HAP-1 (cell line): ENCODE results near the gene IMPACT.
A peak's percentile ranks its signal among the peaks of the same experiment; 100 is the strongest.

Experiments used
- DNase-seq, 2 experiments: peaks; one replicate each; pipeline ENCODE4 v3.0.0-alpha.2; 2016 to 2020; ENCODE audit warnings: low spot score in 2 of 2
- H3K27me3 ChIP-seq: fragments of 250-450 bp; sonication (Bioruptor Pico); 2 replicates; pipeline ENCODE4 v1.5.1; 2020; ENCODE audit warnings: low read depth, mild to moderate bottlenecking, moderate library complexity
- H3K36me3 ChIP-seq: fragments of 250-450 bp; sonication (Bioruptor Pico); replicated peaks from 2 replicates; pipeline ENCODE4 v1.5.1; 2020; ENCODE audit warnings: mild to moderate bottlenecking
- H3K4me1 ChIP-seq: fragments of 250-450 bp; sonication (Bioruptor Pico); 2 replicates; pipeline ENCODE4 v1.5.1; 2020; ENCODE audit warnings: mild to moderate bottlenecking
- H3K4me3 ChIP-seq: fragments of 250-450 bp; sonication (Bioruptor Pico); 2 replicates; pipeline ENCODE4 v1.5.1; 2020; ENCODE audit warnings: mild to moderate bottlenecking, moderate library complexity
- H3K9me3 ChIP-seq: fragments of 250-450 bp; sonication (Bioruptor Pico); 2 replicates; pipeline ENCODE4 v1.5.1; 2020; ENCODE audit warnings: mild to moderate bottlenecking, moderate library complexity
- in situ Hi-C: fragments of 300-500 bp; cut with MboI; formaldehyde crosslinking; loops from 3 replicates; pipeline ENCODE4 v1.14.3; 2020; ENCODE audit warnings: low sequenced_read_pairs, inconsistent platforms, mixed read lengths

IMPACT gene

GRCh38 chr18:24426398-24427294 lies at the start of gene IMPACT:
Gene IMPACT (plus strand): TSS chr18:24426670. CDS start chr18:24426757, 87 bp downstream.
- Histone ChIP-seq H3K4me1 (peaks cover 13% of the 10 kb centered on the region), H3K4me3 (peak within 1 kb of the TSS; percentile 69), H3K36me3 (peaks cover 11% of the 10 kb centered on the region), H3K27me3 (no peaks in the 10 kb centered on the region), H3K9me3 (peaks cover 3% of the 10 kb centered on the region; the same call in 1 of the 2 replicates)
- in situ Hi-C loops: no loop called here
- DNase-seq: peak; percentile 65 to 88

GRCh38 chr18:24378598-24378997 lies 47.9 kb upstream of the IMPACT start:
- H3K4me1 ChIP-seq: no peaks in the 10 kb centered on the region
- H3K36me3 ChIP-seq: peaks cover 9% of the 10 kb centered on the region
- DNase-seq: no peak
- no peaks in the 10 kb centered on the region for H3K9me3 ChIP-seq
- H3K27me3 ChIP-seq: no peaks in the 10 kb centered on the region
- H3K4me3 ChIP-seq: no peak overlapping the region
- in situ Hi-C loops: no loop called here

GRCh38 chr18:24380163-24380747 lies 46.2 kb upstream of the IMPACT start:
- Histone ChIP-seq H3K9me3 (no peaks in the 10 kb centered on the region), H3K4me3 (no peak overlapping the region), H3K36me3 (peaks cover 9% of the 10 kb centered on the region), H3K4me1 (no peaks in the 10 kb centered on the region), H3K27me3 (no peaks in the 10 kb centered on the region)
- no peak for DNase-seq
- in situ Hi-C loops: no loop called here

DNA sequence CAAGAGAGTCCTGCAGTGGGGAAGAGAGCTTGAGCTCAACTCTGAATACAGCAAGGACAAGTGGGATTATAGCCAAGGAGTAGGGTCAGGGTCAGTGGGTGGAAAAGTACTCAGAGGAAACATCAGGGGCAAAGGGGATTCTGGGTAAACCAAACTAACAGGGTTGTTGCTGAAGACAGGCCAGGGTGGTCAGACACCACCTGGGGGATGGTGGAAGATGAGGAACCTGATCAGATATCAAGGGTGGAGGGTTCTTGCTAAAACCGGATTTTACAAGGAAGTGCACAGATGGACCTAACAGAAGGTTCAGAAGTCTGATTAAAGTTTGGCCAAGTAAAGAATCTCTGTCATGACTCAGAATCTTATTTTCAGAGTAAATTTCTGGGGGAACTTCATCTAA lies 45.3 kb upstream of the IMPACT start:
- H3K9me3 ChIP-seq: no peaks in the 10 kb centered on the region
- H3K36me3 ChIP-seq: peaks cover 9% of the 10 kb centered on the region
- DNase-seq: no peak
- no peaks in the 10 kb centered on the region for H3K4me1 ChIP-seq
- no peak overlapping the region for H3K4me3 ChIP-seq
- in situ Hi-C loops: no loop called here
- no peaks in the 10 kb centered on the region for H3K27me3 ChIP-seq

DNA sequence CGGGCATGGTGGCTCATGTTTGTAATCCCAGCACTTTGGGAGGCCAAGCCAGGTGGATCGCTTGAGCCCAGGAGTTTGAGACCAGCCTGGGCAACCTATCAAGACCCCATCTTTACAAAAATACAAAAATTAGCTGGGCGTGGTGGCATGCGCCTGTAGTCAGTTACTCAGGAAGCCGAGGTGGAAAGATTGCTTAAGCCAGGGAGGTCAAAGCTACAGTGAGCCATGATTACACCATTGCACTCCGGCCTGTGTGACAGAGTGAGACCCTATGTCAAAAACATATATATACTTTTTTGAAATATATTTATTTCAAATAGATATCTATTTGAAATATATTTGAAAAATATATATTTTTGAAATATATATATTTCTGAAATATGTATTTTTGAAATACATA lies 39.8 kb upstream of the IMPACT start:
- H3K27me3 ChIP-seq: no peaks in the 10 kb centered on the region
- DNase-seq: no peak
- no peaks in the 10 kb centered on the region for H3K4me1 ChIP-seq
- no peak overlapping the region for H3K4me3 ChIP-seq
- in situ Hi-C loops: no loop called here
- H3K9me3 ChIP-seq: no peaks in the 10 kb centered on the region
- H3K36me3 ChIP-seq: no peaks in the 10 kb centered on the region

GRCh38 chr18:24388957-24389356 lies 37.5 kb upstream of the IMPACT start:
- no peaks in the 10 kb centered on the region for H3K27me3 ChIP-seq
- no peak for DNase-seq
- in situ Hi-C loops: no loop called here
- H3K36me3 ChIP-seq: no peaks in the 10 kb centered on the region
- no peak overlapping the region for H3K4me3 ChIP-seq
- H3K9me3 ChIP-seq: no peaks in the 10 kb centered on the region
- no peaks in the 10 kb centered on the region for H3K4me1 ChIP-seq

DNA sequence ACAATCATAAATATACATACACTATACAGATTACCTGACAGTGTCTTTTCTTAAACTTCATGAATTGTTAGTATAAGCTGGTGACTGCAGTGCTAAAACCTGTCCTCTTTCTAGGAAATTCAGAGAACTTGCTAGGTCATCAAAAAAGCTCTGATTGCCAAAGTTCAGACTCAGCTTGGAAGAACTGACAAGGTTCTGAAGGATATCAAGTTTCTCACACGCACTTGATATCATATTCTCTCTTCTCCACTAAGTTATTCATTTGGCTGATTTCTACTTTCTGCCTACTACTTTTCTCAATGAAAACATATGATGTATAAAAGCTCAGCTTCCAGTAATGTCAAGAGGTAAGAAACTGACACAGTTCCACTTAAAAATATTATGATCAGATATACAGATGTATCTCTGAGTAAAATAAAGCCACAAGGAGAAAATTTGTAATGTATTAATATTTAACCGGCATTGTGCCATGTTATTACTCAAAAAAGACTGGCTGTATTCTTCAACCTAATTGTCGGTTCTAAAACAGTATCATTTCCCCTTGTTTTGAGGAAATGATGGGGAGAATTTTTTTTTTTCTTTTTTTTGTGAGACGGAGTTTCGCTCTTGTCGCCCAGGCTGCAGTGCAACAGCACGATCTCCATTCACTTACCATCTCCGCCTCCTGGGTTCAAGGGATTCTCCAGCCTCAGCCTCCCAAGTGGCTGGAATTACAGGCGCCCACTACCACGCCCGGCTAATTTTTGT lies 31.2 kb upstream of the IMPACT start:
- Histone ChIP-seq H3K27me3 (no peaks in the 10 kb centered on the region), H3K9me3 (no peaks in the 10 kb centered on the region), H3K4me1 (peaks cover 21% of the 10 kb centered on the region), H3K36me3 (no peaks in the 10 kb centered on the region), H3K4me3 (no peak overlapping the region)
- peak in 1 of 2 experiments; percentile 1 for DNase-seq
- in situ Hi-C loops: no loop called here

DNA sequence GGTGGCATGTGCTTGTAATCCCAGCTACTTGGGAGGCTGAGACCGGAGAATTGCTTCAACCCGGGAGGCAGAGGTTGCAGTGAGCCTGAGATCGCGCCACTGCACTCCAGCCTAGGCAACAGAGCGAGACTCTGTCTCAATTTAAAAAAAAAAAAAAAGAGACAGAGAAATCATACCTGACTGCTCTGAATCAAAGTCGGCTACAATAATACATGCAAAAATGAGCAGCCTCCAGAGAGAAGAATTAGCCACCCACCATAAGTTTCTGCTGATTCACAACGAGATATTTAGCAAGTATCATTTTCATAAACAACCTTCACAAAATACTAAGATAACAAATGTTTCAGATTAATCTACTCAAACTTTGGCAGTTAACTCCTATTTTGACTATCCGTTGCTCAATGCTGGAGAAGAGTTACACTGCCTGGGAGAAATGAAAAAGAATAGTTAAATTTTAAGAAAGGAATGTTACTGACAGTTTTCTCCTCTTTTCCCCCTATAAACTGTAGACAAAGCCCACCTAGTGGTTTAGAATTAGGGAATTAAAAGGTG lies 30.3 kb upstream of the IMPACT start:
- Histone ChIP-seq H3K27me3 (no peaks in the 10 kb centered on the region), H3K36me3 (no peaks in the 10 kb centered on the region), H3K4me1 (peaks cover 30% of the 10 kb centered on the region), H3K4me3 (peak overlapping the region; percentile 59), H3K9me3 (no peaks in the 10 kb centered on the region)
- no peak for DNase-seq
- in situ Hi-C loops: no loop called here

- in situ Hi-C loops: no loop called here
- Histone ChIP-seq H3K36me3 (no peaks in the 10 kb centered on the region), H3K27me3 (no peaks in the 10 kb centered on the region), H3K4me3 (peak overlapping the region; percentile 59), H3K9me3 (no peaks in the 10 kb centered on the region), H3K4me1 (peaks cover 31% of the 10 kb centered on the region)
- peak; percentile 78 to 95 for DNase-seq
Measured at GRCh38 chr18:24397131-24397693, 29.3 kb upstream of the IMPACT start.

DNA sequence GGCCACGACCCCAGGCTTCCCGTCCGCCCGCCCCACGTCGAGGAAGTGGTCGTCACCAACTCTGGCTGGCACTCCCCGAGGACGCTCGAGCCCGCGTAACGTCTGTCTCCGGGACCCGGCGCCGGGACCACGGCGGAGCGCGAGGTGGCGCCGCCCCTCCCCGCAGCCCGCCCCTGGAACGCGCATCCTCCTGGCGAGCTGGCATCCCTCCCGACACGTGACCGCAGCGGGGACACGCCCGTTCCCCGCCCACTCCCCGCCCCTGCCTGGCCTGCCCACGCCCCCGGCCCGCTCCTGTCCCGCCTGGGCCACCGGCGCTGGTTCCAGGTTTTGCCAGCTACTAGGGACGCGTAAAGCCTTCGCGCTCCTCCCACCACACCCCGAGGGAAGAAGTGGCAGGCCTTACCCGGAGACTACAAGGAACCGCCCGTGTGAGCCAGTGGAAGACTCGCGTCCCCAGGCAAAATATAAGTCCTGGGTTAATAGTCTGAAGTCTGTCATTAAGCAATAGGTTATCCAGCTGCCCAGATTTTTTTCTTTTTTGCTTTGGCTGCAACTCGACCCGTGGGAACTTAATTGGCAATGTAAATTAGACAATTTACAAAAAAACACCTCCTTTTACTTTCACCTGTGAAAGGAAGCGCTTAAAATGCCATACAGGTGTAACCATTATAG lies 28.6 kb upstream of the IMPACT start, which contains the start of gene OSBPL1A:
OSBPL1A (minus strand) TSS at position 131 of the 675 bp plus-strand sequence. CDS start 20,291 bp downstream, outside the sequence.
- Histone ChIP-seq H3K4me1 (peaks cover 31% of the 10 kb centered on the region), H3K9me3 (no peaks in the 10 kb centered on the region), H3K36me3 (no peaks in the 10 kb centered on the region), H3K4me3 (peak within 1 kb of the TSS; percentile 59), H3K27me3 (no peaks in the 10 kb centered on the region)
- in situ Hi-C loops: no loop called here
- peak; percentile 92 to 97 for DNase-seq

DNA sequence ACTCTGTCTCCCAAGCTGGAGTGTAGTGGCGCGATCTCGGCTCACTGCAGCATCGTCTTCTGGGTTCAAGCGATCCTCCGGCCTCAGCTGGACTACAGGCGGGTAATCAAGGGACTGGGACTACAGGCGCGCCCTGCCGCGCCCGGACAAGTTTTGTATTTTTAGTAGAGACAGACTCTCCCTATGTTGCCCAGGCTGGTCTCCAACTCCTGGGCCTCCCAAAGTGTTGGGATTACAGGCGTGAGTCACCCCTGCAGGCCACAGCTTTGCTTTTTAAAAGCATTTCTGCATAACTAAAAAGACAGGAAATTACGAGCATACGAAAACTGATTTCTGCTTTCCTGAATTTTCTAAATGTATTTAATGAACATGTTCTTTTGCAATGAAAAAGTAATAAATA lies 27.9 kb upstream of the IMPACT start:
- Histone ChIP-seq H3K4me3 (peak overlapping the region; percentile 59), H3K9me3 (no peaks in the 10 kb centered on the region), H3K36me3 (no peaks in the 10 kb centered on the region), H3K4me1 (peaks cover 31% of the 10 kb centered on the region), H3K27me3 (no peaks in the 10 kb centered on the region)
- peak; percentile 36 to 67 for DNase-seq
- in situ Hi-C loops: no loop called here

- Histone ChIP-seq H3K4me3 (no peak overlapping the region), H3K4me1 (peaks cover 27% of the 10 kb centered on the region), H3K36me3 (no peaks in the 10 kb centered on the region), H3K9me3 (no peaks in the 10 kb centered on the region), H3K27me3 (no peaks in the 10 kb centered on the region)
- in situ Hi-C loops: no loop called here
- DNase-seq: peak; percentile 42 to 51
Measured at GRCh38 chr18:24400587-24400986, 25.9 kb upstream of the IMPACT start.
